HEK293 (cell line): ENCODE data around the gene ABHD15.

ENCODE experiments used
- BCL11A ChIP-seq: fragments of 450-650 bp; formaldehyde crosslinking; IDR thresholded peaks from 2 replicates; pipeline ENCODE4 v1.5.1; 2016; ENCODE audit warnings: low read depth, missing biosample characterization, missing genetic modification characterization
- EGR2 ChIP-seq: fragments of 450-650 bp; formaldehyde crosslinking; IDR thresholded peaks from 2 replicates; pipeline ENCODE4 v1.5.1; 2016; ENCODE audit warnings: low read depth, missing biosample characterization, missing genetic modification characterization
- KLF8 ChIP-seq: fragments of 450-650 bp; formaldehyde crosslinking; IDR thresholded peaks from 2 replicates; pipeline ENCODE4 v1.5.1; 2016; ENCODE audit warnings: missing biosample characterization, missing genetic modification characterization
- SP7 ChIP-seq: fragments of 450-650 bp; formaldehyde crosslinking; IDR thresholded peaks from 2 replicates; pipeline ENCODE4 v1.5.1; 2016; ENCODE audit warnings: missing biosample characterization, missing genetic modification characterization
- ZFHX2 ChIP-seq: fragments of 450-650 bp; formaldehyde crosslinking; conservative IDR thresholded peaks from 2 replicates; pipeline ENCODE4 v1.5.1; 2016; ENCODE audit warnings: missing biosample characterization, missing genetic modification characterization
- ZIC2 ChIP-seq: fragments of 450-650 bp; formaldehyde crosslinking; IDR thresholded peaks from 2 replicates; pipeline ENCODE4 v1.5.1; 2016; ENCODE audit warnings: missing biosample characterization, missing genetic modification characterization
- ZNF341 ChIP-seq: fragments of 450-650 bp; formaldehyde crosslinking; IDR thresholded peaks from 2 replicates; pipeline ENCODE4; 2016; ENCODE audit warnings: low read depth, missing biosample characterization, missing genetic modification characterization
- ZNF677 ChIP-seq: fragments of 450-650 bp; IDR thresholded peaks from 2 replicates; pipeline ENCODE4 v1.5.0; 2018; ENCODE audit warnings: missing biosample characterization, mild to moderate bottlenecking, missing genetic modification characterization, moderate library complexity
- ZNF776 ChIP-seq: fragments of 450-650 bp; formaldehyde crosslinking; IDR thresholded peaks from 2 replicates; pipeline ENCODE4 v1.5.0; 2017; ENCODE audit warnings: missing biosample characterization, missing genetic modification characterization, borderline replicate concordance
- TF ChIP-seq, protein P1 (sequence below): fragments of 450-650 bp; formaldehyde crosslinking; conservative IDR thresholded peaks from 2 replicates; pipeline ENCODE4 v1.5.1; 2016; ENCODE audit warnings: low read depth, missing biosample characterization, missing genetic modification characterization
- TF ChIP-seq, protein P2 (sequence below): fragments of 450-650 bp; formaldehyde crosslinking; IDR thresholded peaks from 2 replicates; pipeline ENCODE4 v1.5.1; 2017; ENCODE audit warnings: missing biosample characterization, missing genetic modification characterization
- TF ChIP-seq, protein P3 (sequence below): fragments of 450-650 bp; formaldehyde crosslinking; conservative IDR thresholded peaks from 2 replicates; pipeline ENCODE4 v1.5.1; 2016; ENCODE audit warnings: low read depth, missing biosample characterization, missing genetic modification characterization
- TF ChIP-seq, protein P4 (sequence below): fragments of 450-650 bp; formaldehyde crosslinking; IDR thresholded peaks from 2 replicates; pipeline ENCODE4 v1.5.1; 2016; ENCODE audit warnings: missing biosample characterization, missing genetic modification characterization
- TF ChIP-seq, protein P5 (sequence below): fragments of 450-650 bp; formaldehyde crosslinking; IDR thresholded peaks from 2 replicates; pipeline ENCODE4 v1.5.1; 2016; ENCODE audit warnings: missing biosample characterization, missing genetic modification characterization
- TF ChIP-seq, protein P6 (sequence below): fragments of 450-650 bp; formaldehyde crosslinking; IDR thresholded peaks from 2 replicates; pipeline ENCODE4 v1.5.1; 2016; ENCODE audit warnings: missing biosample characterization, missing genetic modification characterization
- TF ChIP-seq, protein P7 (sequence below): fragments of 450-650 bp; formaldehyde crosslinking; IDR thresholded peaks from 2 replicates; pipeline ENCODE4 v1.5.1; 2016; ENCODE audit warnings: missing biosample characterization, missing genetic modification characterization
- TF ChIP-seq, protein P8 (sequence below): fragments of 450-650 bp; formaldehyde crosslinking; IDR thresholded peaks from 2 replicates; pipeline ENCODE4 v1.5.1; 2016; ENCODE audit warnings: missing biosample characterization, missing genetic modification characterization

ABHD15 gene

DNA sequence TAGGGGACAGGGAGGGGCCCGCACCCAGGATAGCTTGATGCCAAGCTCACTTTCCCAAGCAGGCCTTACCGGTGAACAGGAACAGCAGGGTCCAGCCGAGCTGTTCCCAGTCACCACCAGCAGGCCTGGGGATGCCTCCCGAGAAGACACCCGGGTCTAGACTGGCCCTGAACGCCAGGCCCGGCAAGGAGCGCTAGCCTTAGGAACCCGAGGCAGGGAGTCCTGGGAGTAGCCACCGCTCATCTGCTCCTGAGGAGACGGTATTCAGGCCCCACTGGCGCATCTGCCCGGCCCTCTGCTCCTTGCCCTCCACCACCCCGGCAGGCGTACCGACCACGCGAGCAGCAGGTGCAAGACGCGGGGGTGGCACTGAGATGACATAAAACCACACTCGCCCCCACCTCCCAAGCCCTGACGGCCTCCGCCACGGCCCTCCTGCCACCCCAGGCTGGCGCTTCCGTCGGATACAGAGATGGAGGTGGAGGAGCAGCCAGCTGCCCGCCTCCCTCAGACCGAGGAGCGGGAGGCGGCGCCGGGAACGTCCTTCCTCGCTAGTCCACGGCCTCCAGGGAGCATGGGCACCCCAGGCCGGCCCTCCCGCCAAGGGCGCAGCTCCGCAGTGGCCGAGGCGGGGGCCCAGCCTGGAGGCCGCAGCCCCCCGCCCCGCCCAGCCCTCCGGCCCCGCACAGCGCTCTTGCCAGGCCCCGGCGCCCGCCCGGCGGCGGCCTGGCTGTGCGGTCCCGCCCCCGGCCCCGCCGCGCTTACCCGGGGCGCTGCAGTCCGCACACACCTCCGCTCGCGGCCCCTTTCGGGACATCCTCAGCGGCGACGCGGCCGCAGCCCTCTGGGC lies 21.9 kb upstream of the ABHD15 start (continued):
- TF ChIP-seq, protein P1, sequence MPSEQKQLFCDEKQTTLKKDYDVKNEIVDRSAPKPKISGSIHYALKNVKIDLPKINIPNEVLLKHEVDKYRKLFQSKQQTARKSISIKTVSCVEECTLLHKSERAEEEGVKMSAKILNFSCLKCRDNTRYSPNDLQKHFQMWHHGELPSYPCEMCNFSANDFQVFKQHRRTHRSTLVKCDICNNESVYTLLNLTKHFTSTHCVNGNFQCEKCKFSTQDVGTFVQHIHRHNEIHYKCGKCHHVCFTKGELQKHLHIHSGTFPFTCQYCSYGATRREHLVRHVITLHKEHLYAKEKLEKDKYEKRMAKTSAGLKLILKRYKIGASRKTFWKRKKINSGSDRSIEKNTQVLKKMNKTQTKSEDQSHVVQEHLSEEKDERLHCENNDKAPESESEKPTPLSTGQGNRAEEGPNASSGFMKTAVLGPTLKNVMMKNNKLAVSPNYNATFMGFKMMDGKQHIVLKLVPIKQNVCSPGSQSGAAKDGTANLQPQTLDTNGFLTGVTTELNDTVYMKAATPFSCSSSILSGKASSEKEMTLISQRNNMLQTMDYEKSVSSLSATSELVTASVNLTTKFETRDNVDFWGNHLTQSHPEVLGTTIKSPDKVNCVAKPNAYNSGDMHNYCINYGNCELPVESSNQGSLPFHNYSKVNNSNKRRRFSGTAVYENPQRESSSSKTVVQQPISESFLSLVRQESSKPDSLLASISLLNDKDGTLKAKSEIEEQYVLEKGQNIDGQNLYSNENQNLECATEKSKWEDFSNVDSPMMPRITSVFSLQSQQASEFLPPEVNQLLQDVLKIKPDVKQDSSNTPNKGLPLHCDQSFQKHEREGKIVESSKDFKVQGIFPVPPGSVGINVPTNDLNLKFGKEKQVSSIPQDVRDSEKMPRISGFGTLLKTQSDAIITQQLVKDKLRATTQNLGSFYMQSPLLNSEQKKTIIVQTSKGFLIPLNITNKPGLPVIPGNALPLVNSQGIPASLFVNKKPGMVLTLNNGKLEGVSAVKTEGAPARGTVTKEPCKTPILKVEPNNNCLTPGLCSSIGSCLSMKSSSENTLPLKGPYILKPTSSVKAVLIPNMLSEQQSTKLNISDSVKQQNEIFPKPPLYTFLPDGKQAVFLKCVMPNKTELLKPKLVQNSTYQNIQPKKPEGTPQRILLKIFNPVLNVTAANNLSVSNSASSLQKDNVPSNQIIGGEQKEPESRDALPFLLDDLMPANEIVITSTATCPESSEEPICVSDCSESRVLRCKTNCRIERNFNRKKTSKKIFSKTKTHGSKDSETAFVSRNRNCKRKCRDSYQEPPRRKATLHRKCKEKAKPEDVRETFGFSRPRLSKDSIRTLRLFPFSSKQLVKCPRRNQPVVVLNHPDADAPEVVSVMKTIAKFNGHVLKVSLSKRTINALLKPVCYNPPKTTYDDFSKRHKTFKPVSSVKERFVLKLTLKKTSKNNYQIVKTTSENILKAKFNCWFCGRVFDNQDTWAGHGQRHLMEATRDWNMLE, result no peak
- peak; percentile 73 for TF ChIP-seq ZIC2
- TF ChIP-seq SP7, result peak; percentile 35; the same call in 1 of the 2 replicates
- TF ChIP-seq KLF8 (tag by site-specific recombination), result peak; percentile 67
- TF ChIP-seq ZNF341 (tag by site-specific recombination), result peak; percentile 89
- TF ChIP-seq, protein P2, sequence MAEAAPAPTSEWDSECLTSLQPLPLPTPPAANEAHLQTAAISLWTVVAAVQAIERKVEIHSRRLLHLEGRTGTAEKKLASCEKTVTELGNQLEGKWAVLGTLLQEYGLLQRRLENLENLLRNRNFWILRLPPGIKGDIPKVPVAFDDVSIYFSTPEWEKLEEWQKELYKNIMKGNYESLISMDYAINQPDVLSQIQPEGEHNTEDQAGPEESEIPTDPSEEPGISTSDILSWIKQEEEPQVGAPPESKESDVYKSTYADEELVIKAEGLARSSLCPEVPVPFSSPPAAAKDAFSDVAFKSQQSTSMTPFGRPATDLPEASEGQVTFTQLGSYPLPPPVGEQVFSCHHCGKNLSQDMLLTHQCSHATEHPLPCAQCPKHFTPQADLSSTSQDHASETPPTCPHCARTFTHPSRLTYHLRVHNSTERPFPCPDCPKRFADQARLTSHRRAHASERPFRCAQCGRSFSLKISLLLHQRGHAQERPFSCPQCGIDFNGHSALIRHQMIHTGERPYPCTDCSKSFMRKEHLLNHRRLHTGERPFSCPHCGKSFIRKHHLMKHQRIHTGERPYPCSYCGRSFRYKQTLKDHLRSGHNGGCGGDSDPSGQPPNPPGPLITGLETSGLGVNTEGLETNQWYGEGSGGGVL (tag by site-specific recombination), result peak; percentile 77
- TF ChIP-seq, protein P3, sequence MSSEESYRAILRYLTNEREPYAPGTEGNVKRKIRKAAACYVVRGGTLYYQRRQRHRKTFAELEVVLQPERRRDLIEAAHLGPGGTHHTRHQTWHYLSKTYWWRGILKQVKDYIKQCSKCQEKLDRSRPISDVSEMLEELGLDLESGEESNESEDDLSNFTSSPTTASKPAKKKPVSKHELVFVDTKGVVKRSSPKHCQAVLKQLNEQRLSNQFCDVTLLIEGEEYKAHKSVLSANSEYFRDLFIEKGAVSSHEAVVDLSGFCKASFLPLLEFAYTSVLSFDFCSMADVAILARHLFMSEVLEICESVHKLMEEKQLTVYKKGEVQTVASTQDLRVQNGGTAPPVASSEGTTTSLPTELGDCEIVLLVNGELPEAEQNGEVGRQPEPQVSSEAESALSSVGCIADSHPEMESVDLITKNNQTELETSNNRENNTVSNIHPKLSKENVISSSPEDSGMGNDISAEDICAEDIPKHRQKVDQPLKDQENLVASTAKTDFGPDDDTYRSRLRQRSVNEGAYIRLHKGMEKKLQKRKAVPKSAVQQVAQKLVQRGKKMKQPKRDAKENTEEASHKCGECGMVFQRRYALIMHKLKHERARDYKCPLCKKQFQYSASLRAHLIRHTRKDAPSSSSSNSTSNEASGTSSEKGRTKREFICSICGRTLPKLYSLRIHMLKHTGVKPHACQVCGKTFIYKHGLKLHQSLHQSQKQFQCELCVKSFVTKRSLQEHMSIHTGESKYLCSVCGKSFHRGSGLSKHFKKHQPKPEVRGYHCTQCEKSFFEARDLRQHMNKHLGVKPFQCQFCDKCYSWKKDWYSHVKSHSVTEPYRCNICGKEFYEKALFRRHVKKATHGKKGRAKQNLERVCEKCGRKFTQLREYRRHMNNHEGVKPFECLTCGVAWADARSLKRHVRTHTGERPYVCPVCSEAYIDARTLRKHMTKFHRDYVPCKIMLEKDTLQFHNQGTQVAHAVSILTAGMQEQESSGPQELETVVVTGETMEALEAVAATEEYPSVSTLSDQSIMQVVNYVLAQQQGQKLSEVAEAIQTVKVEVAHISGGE (tag by site-specific recombination), result peak; percentile 32; the same call in 1 of the 2 replicates
- TF ChIP-seq, protein P4, sequence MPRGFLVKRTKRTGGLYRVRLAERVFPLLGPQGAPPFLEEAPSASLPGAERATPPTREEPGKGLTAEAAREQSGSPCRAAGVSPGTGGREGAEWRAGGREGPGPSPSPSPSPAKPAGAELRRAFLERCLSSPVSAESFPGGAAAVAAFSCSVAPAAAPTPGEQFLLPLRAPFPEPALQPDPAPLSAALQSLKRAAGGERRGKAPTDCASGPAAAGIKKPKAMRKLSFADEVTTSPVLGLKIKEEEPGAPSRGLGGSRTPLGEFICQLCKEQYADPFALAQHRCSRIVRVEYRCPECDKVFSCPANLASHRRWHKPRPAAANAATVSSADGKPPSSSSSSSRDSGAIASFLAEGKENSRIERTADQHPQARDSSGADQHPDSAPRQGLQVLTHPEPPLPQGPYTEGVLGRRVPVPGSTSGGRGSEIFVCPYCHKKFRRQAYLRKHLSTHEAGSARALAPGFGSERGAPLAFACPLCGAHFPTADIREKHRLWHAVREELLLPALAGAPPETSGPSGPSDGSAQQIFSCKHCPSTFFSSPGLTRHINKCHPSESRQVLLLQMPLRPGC (tag by site-specific recombination), result no peak
- TF ChIP-seq EGR2 (tag by site-specific recombination), result peak; percentile 96
- TF ChIP-seq, protein P5, sequence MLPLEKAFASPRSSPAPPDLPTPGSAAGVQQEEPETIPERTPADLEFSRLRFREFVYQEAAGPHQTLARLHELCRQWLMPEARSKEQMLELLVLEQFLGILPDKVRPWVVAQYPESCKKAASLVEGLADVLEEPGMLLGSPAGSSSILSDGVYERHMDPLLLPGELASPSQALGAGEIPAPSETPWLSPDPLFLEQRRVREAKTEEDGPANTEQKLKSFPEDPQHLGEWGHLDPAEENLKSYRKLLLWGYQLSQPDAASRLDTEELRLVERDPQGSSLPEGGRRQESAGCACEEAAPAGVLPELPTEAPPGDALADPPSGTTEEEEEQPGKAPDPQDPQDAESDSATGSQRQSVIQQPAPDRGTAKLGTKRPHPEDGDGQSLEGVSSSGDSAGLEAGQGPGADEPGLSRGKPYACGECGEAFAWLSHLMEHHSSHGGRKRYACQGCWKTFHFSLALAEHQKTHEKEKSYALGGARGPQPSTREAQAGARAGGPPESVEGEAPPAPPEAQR, result no peak
- TF ChIP-seq ZNF677 (tag by site-specific recombination), result 0 out of 2 replicates have a peak, but pooled peaks have one; percentile 54
- TF ChIP-seq, protein P6, sequence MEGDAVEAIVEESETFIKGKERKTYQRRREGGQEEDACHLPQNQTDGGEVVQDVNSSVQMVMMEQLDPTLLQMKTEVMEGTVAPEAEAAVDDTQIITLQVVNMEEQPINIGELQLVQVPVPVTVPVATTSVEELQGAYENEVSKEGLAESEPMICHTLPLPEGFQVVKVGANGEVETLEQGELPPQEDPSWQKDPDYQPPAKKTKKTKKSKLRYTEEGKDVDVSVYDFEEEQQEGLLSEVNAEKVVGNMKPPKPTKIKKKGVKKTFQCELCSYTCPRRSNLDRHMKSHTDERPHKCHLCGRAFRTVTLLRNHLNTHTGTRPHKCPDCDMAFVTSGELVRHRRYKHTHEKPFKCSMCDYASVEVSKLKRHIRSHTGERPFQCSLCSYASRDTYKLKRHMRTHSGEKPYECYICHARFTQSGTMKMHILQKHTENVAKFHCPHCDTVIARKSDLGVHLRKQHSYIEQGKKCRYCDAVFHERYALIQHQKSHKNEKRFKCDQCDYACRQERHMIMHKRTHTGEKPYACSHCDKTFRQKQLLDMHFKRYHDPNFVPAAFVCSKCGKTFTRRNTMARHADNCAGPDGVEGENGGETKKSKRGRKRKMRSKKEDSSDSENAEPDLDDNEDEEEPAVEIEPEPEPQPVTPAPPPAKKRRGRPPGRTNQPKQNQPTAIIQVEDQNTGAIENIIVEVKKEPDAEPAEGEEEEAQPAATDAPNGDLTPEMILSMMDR (tag by site-specific recombination), result peak; percentile 19; the same call in 1 of the 2 replicates
- TF ChIP-seq, protein P7, sequence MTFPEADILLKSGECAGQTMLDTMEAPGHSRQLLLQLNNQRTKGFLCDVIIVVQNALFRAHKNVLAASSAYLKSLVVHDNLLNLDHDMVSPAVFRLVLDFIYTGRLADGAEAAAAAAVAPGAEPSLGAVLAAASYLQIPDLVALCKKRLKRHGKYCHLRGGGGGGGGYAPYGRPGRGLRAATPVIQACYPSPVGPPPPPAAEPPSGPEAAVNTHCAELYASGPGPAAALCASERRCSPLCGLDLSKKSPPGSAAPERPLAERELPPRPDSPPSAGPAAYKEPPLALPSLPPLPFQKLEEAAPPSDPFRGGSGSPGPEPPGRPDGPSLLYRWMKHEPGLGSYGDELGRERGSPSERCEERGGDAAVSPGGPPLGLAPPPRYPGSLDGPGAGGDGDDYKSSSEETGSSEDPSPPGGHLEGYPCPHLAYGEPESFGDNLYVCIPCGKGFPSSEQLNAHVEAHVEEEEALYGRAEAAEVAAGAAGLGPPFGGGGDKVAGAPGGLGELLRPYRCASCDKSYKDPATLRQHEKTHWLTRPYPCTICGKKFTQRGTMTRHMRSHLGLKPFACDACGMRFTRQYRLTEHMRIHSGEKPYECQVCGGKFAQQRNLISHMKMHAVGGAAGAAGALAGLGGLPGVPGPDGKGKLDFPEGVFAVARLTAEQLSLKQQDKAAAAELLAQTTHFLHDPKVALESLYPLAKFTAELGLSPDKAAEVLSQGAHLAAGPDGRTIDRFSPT (tag by site-specific recombination), result peak; percentile 68; the same call in 1 of the 2 replicates
- TF ChIP-seq, protein P8, sequence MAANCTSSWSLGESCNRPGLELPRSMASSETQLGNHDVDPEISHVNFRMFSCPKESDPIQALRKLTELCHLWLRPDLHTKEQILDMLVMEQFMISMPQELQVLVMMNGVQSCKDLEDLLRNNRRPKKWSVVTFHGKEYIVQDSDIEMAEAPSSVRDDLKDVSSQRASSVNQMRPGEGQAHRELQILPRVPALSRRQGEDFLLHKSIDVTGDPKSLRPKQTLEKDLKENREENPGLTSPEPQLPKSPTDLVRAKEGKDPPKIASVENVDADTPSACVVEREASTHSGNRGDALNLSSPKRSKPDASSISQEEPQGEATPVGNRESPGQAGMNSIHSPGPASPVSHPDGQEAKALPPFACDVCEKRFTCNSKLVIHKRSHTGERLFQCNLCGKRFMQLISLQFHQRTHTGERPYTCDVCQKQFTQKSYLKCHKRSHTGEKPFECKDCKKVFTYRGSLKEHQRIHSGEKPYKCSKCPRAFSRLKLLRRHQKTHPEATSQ (tag by site-specific recombination), result no peak
- TF ChIP-seq ZFHX2 (tag by site-specific recombination), result peak; percentile 97
- no peak for TF ChIP-seq ZNF776
- TF ChIP-seq BCL11A (tag by site-specific recombination), result no peak
